OCI-LY7 (cell line): ENCODE measurements around the gene SLCO1C1. TPM values are rescaled to one million over a fixed set of nuclear protein-coding genes. Genes with fewer than 3 reads are reported as not detected.
"Not testable (repeated sequence)": the region's sequence is repeated elsewhere in the genome, so short reads cannot be mapped to it uniquely, and the experiment has no call there.

Source experiments
- BruUV-seq: library from RNA; stranded (reverse); fragments of 400-500 nt; replicated peaks from 2 replicates; lab custom pipeline; 2021; lab: Mats Ljungman, UMichigan
- CTCF ChIA-PET: fragments of 300-600 bp; sonication (Branson Sonifier 250); formaldehyde crosslinking; loops from one replicate; lab custom pipeline; 2022; ENCODE audit warnings: antibody characterized with exemption; ENCODE audit not compliant: unreplicated experiment; lab: Charles Lee
- POLR2A ChIA-PET: fragments of 300-600 bp; sonication (Branson Sonifier 250); formaldehyde crosslinking; loops from one replicate; lab custom pipeline; 2022; ENCODE audit warnings: antibody characterized with exemption; lab: Charles Lee
- DNase-seq: peaks from one replicate; pipeline ENCODE4 v3.0.0-alpha.2; 2015; ENCODE audit warnings: low spot score
- H2AFZ ChIP-seq: fragments of 200-600 bp; sonication (generic), shearing (Covaris generic); 2 replicates; pipeline ENCODE4 v1.6.1; 2014; ENCODE audit warnings: mild to moderate bottlenecking, antibody characterized with exemption, low read length, moderate library complexity
- H3K27ac ChIP-seq: fragments of 200-600 bp; sonication (generic); 2 replicates; pipeline ENCODE4 v1.5.1; 2014; ENCODE audit warnings: mixed run types, low read depth, mild to moderate bottlenecking, moderate library complexity, low read length, inconsistent platforms; ENCODE audit not compliant: poor library complexity, severe bottlenecking
- H3K36me3 ChIP-seq: fragments of 200-600 bp; sonication (generic); 2 replicates; pipeline ENCODE4 v1.6.1; 2014; ENCODE audit warnings: mild to moderate bottlenecking, antibody characterized with exemption, low read length, moderate library complexity, mixed read lengths; ENCODE audit not compliant: insufficient read depth
- H3K4me1 ChIP-seq: fragments of 200-600 bp; sonication (generic); 2 replicates; pipeline ENCODE4 v1.5.1; 2014; ENCODE audit warnings: mild to moderate bottlenecking, low read length; ENCODE audit not compliant: insufficient read depth, poor library complexity, severe bottlenecking
- H3K4me2 ChIP-seq: fragments of 200-600 bp; sonication (generic); 2 replicates; pipeline ENCODE4 v1.6.1; 2014; ENCODE audit warnings: mild to moderate bottlenecking, low read length
- H3K4me3 ChIP-seq: fragments of 200-600 bp; sonication (generic); 2 replicates; pipeline ENCODE4 v1.5.1; 2014; ENCODE audit warnings: mild to moderate bottlenecking, low read depth, low read length; ENCODE audit not compliant: poor library complexity, severe bottlenecking
- H3K79me2 ChIP-seq: fragments of 200-600 bp; sonication (generic); 2 replicates; pipeline ENCODE4 v1.6.1; 2016; ENCODE audit warnings: low read depth, mild to moderate bottlenecking, low read length, moderate library complexity, mixed read lengths; ENCODE audit not compliant: insufficient read depth
- H3K9me2 ChIP-seq: fragments of 200-600 bp; sonication (generic); 2 replicates; pipeline ENCODE4 v1.6.1; 2016; ENCODE audit warnings: mild to moderate bottlenecking, low read length, mixed read lengths; ENCODE audit not compliant: insufficient read depth
- H3K9me3 ChIP-seq: fragments of 200-600 bp; sonication (generic); 2 replicates; pipeline ENCODE4 v1.6.1; 2014; ENCODE audit warnings: mild to moderate bottlenecking, mixed run types, low read length, mixed read lengths
- H4K20me1 ChIP-seq: fragments of 200-600 bp; sonication (generic); 2 replicates; pipeline ENCODE4 v1.6.1; 2014; ENCODE audit warnings: mild to moderate bottlenecking, antibody characterized with exemption, low read length, moderate library complexity, mixed read lengths; ENCODE audit not compliant: insufficient read depth
- EZH2phosphoT487 ChIP-seq: fragments of 200-600 bp; sonication (generic); IDR thresholded peaks from 2 replicates; pipeline ENCODE4 v1.6.1; 2018; ENCODE audit warnings: low read depth, borderline replicate concordance, mild to moderate bottlenecking, mixed run types, antibody characterized with exemption, low read length, moderate library complexity, mixed read lengths
- intact Hi-C: fragments of 100-400 bp; cut with micrococcal nuclease; formaldehyde crosslinking; loops from one replicate; pipeline ENCODE4 v1.10.0; 2022; ENCODE audit not compliant: unreplicated experiment
- total RNA-seq, 2 experiments: library from RNA; depleted of rRNA in 1 of 2; stranded (reverse); fragments of >200 nt in 1 of 2; shearing (Covaris generic) in 1 of 2; gene quantifications; 2 replicates each; pipeline ENCODE4 v1.2.3, GENCODE V29; 2014 to 2022
- TF ChIP-seq, protein P1 (sequence below): fragments of 200-600 bp; sonication (generic); conservative IDR thresholded peaks from 2 replicates; pipeline ENCODE4 v1.5.1; 2014; ENCODE audit warnings: mild to moderate bottlenecking, antibody characterized with exemption, low read length, moderate library complexity, mixed read lengths

SLCO1C1 gene
- total RNA-seq, 2 experiments from 2014 or later = not detected

DNA sequence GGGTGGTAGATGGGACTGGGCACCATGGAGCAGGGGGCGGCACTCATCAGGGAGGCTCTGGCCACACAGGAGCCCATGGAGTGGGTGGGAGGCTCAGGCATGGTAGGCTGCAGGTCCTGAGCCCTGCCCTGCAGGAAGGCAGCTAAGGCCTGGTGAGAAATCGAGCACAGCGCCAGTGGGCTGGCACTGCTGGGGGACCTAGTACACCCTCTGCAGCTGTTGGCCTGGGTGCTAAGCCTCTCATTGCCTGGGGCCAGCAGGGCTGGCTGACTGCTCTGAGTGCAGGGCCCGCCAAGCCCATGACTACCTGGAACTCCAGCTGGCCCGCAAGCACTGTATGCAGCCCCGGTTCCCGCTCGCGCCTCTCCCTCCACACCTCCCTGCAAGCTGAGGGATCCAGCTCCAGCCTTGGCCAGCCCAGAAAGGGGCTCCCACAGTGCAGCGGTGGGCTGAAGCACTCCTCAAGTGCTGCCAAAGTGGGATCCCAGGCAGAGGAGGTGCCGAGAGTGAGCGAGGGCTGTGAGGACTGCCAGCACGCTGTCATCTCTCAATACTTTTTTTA is 88.7 kb downstream of the SLCO1C1 start:
- H3K4me1 ChIP-seq, H3K27ac ChIP-seq, H3K79me2 ChIP-seq, intact Hi-C loops, H2AFZ ChIP-seq, H3K36me3 ChIP-seq, H4K20me1 ChIP-seq, BruUV-seq, H3K9me3 ChIP-seq, POLR2A ChIA-PET, DNase-seq, H3K4me3 ChIP-seq, H3K9me2 ChIP-seq, CTCF ChIA-PET, H3K4me2 ChIP-seq: not testable (repeated sequence)

DNA sequence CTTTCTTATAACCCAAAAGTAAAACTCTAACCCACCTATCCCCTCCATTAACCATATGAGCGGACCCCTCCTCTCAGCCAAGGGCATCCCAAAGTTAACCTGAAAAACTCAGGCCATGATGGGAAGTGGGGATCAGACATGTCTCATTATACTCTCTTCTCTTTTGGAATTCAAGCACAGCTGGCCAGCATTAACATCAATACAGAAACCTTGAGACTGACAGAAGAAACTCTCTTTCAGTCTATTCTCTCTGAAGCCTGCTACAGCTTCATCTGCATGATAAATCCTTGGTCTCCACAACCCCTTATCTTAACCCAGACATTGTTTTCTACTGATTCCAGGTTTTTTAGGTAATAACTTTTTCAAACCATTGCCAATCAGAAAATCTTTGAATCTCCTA is 97.8 kb downstream of the SLCO1C1 start:
- no peaks in the 10 kb centered on the region for H3K9me3 ChIP-seq
- no peaks in the 10 kb centered on the region for H3K79me2 ChIP-seq
- DNase-seq = no peak
- no peak overlapping the region for H3K4me2 ChIP-seq
- no peaks in the 10 kb centered on the region for H3K36me3 ChIP-seq
- POLR2A ChIA-PET = no interaction called here
- H3K4me3 ChIP-seq = no peak overlapping the region
- H2AFZ ChIP-seq = no peak overlapping the region
- BruUV-seq = no TSS peak
- intact Hi-C loops = no loop called here
- H3K9me2 ChIP-seq = no peaks in the 10 kb centered on the region
- H4K20me1 ChIP-seq = no peaks in the 10 kb centered on the region
- TF ChIP-seq EZH2phosphoT487 = no peak
- TF ChIP-seq, protein P1, sequence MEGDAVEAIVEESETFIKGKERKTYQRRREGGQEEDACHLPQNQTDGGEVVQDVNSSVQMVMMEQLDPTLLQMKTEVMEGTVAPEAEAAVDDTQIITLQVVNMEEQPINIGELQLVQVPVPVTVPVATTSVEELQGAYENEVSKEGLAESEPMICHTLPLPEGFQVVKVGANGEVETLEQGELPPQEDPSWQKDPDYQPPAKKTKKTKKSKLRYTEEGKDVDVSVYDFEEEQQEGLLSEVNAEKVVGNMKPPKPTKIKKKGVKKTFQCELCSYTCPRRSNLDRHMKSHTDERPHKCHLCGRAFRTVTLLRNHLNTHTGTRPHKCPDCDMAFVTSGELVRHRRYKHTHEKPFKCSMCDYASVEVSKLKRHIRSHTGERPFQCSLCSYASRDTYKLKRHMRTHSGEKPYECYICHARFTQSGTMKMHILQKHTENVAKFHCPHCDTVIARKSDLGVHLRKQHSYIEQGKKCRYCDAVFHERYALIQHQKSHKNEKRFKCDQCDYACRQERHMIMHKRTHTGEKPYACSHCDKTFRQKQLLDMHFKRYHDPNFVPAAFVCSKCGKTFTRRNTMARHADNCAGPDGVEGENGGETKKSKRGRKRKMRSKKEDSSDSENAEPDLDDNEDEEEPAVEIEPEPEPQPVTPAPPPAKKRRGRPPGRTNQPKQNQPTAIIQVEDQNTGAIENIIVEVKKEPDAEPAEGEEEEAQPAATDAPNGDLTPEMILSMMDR = no peak
- H3K27ac ChIP-seq = no peak overlapping the region
- H3K4me1 ChIP-seq = no peaks in the 10 kb centered on the region
- CTCF ChIA-PET = no interaction called here

DNA sequence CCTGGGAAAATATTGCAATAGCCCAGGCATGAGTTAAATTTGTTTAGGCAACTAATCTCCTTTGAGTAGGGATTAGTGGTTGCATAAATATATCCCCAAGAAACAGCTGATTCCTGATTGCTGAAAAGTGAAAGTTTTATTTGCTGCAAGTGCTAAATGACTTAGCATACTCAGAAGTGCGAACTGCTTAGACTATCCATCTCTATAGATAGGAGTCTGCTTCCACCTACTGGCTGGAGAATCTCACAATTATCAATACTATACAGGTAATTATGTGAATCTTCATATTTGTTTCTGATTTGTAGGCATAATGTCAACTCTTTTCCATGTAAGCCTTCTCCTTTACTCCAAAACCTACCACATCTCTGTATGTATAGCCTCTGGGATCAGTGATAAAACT is 103.4 kb downstream of the SLCO1C1 start:
- H3K9me2 ChIP-seq = no peaks in the 10 kb centered on the region
- H2AFZ ChIP-seq = no peak overlapping the region
- no peak overlapping the region for H3K4me3 ChIP-seq
- no peaks in the 10 kb centered on the region for H3K4me1 ChIP-seq
- CTCF ChIA-PET = no interaction called here
- no peak overlapping the region for H3K4me2 ChIP-seq
- TF ChIP-seq, protein P1 = peak; percentile 29; the same call in 1 of the 2 replicates
- TF ChIP-seq EZH2phosphoT487 = no peak
- POLR2A ChIA-PET = no interaction called here
- no peaks in the 10 kb centered on the region for H3K9me3 ChIP-seq
- no peaks in the 10 kb centered on the region for H3K36me3 ChIP-seq
- no TSS peak for BruUV-seq
- intact Hi-C loops = no loop called here
- no peaks in the 10 kb centered on the region for H4K20me1 ChIP-seq
- peak; percentile 5 for DNase-seq
- no peak overlapping the region for H3K27ac ChIP-seq
- no peaks in the 10 kb centered on the region for H3K79me2 ChIP-seq
